Nucleus accumbens (tissue), 56 donors: ENCODE measurements around the gene SH3BP4.

Experiments used
- DNase-seq, 56 donors: peaks; one replicate each; lab custom pipeline; 2025; lab: John Stamatoyannopoulos, UW

Gene SH3BP4

DNA sequence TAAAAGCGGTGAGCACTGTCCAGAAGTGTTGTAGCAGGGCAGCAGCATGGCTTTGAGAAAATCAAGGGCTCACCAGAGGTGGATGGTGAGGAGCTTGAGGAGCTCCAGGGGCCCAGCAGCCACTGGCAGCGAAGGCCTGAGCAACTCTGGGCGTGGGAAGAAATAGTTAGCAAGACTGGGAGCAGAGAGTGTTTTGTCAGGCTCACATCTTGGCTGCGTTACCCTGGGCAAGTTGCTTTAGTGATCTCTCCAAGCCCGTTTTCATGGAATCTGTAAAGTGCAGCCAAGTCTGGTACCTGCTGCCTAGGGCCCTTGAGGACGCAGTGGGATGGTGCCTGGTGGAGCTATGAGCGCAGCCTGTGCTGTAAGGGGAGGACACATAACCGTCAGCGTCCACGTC, 78.3 kb downstream of the SH3BP4 start:
- DNase-seq = no peak

DNA sequence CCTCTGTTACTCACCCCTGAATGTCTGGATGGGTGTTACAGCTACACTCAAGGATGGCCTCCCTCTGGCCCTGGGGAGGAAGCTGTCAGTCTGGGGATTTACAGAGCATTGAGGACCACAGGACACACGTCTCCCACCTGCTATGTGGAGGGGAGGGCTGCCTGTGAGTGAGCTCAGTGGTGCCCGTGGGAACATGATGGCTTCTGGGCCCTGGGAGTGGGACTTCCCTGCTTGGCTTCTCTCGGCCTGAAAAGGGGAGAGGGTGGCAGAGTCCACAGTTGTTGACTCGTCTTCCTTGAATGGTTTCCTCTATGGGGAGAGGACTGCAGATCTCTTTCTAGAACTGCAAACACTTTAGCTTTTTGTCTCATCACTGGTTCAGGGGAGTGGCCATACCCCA, 79.1 kb downstream of the SH3BP4 start:
- DNase-seq = no peak

DNA sequence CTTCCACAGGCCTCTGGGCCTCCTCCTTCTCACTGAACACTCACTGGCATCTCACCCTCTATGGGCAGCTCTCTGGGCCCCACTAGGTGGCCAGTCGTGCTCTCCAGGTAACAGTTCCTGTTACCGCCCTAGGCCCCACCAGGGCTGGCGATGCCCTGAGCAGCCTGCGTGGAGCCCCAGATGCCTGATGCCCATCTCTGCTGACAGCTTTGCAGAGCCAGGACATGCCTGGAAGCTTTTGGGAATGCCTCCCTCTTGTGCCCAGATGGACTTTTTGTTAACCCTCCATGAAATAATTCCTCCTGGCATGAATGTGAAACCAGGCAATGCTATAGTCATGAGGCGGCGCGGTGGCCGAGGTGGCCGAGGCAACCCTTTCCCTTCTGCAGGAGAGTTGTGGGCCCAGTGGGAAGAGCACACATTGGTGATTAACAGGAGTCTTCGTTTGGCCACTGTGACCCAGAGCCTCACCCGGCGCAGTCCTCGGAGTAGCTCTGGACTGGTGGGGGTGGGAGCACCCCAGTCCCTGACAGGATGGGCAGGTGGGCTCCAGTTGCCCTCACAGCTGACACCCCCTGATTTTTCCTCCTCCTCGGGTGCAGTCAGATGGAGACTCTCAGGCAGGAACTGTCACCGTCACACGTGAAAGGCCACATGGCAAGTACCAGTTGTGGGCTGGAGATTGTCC, 80.0 kb downstream of the SH3BP4 start:
- no peak for DNase-seq

DNA sequence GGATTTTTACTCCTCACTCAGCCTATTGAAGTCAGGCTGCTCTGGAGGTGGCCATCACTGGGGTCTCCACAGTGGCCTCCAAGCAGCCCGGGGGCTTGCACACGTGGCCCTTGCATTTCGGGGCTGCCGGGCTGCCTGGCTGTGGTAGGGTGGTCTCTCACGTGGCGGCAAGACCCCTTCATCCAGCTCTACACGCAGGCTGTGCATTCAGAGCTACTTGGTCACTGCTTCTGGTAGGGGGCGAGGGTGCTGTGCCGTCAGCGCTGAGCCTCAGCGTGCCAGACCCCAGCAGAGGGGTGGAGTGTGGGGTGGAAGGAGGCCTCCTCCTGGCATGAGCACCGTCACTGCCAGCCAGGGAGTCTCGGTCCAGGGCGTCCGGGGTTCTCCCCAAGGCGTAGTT, 80.6 kb downstream of the SH3BP4 start:
- DNase-seq = no peak

DNA sequence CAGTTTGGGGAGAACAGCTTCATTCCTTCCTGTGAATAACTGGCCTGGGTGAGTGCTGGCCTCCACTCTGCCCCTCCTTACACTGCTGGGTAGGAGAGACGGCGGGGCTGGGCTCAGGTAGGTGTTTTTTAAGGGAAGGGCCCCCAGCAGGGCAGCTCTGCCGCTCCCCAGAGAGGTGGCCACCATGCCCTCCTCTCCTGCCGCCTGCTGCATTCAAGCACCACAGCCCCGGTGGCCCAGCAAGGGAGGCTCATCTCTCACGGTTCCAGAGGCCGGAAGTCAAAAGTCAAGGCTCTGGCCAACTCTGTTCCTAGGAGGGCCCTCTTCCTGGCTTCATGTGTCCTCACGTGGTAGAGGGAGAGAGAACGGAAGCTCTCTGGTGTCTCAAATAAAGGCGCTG, 81.1 kb downstream of the SH3BP4 start:
- DNase-seq = no peak

DNA sequence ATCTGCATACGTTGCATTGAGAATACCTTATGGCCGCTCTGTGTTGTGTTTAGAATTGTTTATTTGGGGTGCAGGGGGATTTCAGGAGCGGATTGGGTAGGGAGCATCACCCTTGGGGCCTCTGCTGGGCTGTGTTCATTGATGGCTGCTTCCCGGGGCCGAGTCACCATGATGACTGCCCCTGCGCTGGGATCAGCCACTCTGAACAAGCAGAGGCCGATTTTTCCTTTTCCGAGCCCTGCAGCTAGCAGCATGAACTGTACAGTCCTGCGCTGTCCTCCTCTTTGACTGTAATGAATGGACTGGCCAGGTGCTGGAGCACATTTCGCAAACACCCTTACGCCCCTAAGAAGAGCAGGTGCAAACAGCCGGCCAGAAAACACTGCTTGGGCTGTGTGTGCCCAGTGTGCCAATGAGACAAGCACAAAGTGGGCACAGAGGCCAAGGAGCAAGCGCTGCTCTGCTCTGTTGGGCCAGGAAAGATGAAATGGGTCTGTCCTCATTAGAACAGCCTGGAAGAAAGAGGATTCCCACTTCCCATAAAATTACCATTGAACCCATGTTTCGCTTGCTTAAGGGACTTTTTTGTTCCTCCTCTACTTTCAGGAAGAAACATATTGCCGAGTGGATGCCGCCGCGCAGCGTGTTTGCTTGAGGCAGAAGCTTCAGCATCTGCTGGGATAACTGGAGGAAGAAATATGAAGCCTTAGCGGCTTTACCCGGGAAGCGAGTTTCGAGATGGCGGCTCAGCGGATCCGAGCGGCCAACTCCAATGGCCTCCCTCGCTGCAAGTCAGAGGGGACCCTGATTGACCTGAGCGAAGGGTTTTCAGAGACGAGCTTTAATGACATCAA, 82.7 kb downstream of the SH3BP4 start:
- peak in 4 of 56 donors; percentile 14 to 22 (median 18) for DNase-seq

DNA sequence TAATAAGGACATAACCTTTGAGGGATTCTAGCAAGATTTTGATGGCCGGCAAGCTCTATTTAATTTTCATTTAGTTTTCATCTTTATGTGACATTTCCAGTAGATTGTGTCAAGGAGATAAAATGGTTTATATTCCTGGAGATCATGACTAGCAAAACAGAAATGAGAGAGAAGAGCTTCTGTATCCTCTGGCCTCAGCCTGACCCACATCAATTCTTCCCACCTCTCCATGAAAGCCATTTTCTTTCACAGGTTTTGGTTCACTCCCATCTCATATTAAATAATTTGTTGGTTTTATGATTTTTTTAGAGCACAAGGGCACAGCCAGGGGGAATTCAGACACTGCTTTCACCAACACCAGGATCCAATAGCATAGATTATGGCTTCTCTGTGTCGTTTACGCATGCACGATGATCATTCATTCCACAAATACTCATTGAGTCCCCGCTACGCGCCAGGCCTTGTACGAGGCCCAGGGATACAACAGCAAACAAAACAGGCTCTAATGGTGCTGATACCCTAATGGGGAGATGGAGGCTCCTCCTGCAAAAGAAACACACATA, 85.9 kb downstream of the SH3BP4 start:
- DNase-seq = no peak

DNA sequence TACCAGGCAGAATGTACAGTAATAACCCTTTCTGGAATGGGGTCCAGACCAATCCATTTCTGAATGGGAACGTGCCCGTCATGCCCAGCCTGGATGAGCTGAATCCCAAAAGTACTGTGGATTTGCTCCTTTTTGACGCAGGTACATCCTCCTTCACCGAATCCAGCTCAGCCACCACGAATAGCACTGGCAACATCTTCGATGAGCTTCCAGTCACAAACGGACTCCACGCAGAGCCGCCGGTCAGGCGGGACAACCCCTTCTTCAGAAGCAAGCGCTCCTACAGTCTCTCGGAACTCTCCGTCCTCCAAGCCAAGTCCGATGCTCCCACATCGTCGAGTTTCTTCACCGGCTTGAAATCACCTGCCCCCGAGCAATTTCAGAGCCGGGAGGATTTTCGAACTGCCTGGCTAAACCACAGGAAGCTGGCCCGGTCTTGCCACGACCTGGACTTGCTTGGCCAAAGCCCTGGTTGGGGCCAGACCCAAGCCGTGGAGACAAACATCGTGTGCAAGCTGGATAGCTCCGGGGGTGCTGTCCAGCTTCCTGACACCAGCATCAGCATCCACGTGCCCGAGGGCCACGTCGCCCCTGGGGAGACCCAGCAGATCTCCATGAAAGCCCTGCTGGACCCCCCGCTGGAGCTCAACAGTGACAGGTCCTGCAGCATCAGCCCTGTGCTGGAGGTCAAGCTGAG, 89.6 kb downstream of the SH3BP4 start:
- DNase-seq = no peak

DNA sequence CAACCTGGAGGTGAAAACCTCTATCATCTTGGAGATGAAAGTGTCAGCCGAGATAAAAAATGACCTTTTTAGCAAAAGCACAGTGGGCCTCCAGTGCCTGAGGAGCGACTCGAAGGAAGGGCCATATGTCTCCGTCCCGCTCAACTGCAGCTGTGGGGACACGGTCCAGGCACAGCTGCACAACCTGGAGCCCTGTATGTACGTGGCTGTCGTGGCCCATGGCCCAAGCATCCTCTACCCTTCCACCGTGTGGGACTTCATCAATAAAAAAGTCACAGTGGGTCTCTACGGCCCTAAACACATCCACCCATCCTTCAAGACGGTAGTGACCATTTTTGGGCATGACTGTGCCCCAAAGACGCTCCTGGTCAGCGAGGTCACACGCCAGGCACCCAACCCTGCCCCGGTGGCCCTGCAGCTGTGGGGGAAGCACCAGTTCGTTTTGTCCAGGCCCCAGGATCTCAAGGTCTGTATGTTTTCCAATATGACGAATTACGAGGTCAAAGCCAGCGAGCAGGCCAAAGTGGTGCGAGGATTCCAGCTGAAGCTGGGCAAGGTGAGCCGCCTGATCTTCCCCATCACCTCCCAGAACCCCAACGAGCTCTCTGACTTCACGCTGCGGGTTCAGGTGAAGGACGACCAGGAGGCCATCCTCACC, 90.2 kb downstream of the SH3BP4 start:
- DNase-seq = no peak

DNA sequence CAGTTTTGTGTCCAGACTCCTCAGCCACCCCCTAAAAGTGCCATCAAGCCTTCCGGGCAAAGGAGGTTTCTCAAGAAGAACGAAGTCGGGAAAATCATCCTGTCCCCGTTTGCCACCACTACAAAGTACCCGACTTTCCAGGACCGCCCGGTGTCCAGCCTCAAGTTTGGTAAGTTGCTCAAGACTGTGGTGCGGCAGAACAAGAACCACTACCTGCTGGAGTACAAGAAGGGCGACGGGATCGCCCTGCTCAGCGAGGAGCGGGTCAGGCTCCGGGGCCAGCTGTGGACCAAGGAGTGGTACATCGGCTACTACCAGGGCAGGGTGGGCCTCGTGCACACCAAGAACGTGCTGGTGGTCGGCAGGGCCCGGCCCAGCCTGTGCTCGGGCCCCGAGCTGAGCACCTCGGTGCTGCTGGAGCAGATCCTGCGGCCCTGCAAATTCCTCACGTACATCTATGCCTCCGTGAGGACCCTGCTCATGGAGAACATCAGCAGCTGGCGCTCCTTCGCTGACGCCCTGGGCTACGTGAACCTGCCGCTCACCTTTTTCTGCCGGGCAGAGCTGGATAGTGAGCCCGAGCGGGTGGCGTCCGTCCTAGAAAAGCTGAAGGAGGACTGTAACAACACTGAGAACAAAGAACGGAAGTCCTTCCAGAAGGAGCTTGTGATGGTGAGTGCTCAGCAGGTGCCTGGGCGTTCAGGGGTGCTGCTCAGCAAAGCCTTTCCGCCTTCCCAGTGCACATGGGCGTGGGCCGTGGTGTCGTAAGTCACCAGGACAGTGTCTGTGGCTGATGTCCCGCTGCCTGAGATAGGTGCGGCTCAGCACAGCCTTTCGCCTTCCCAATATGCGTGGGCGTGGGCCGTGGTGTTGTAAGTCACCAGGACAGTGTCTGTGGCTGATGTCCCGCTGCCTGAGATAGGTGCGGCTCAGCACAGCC, 91.0 kb downstream of the SH3BP4 start:
- no peak for DNase-seq

DNA sequence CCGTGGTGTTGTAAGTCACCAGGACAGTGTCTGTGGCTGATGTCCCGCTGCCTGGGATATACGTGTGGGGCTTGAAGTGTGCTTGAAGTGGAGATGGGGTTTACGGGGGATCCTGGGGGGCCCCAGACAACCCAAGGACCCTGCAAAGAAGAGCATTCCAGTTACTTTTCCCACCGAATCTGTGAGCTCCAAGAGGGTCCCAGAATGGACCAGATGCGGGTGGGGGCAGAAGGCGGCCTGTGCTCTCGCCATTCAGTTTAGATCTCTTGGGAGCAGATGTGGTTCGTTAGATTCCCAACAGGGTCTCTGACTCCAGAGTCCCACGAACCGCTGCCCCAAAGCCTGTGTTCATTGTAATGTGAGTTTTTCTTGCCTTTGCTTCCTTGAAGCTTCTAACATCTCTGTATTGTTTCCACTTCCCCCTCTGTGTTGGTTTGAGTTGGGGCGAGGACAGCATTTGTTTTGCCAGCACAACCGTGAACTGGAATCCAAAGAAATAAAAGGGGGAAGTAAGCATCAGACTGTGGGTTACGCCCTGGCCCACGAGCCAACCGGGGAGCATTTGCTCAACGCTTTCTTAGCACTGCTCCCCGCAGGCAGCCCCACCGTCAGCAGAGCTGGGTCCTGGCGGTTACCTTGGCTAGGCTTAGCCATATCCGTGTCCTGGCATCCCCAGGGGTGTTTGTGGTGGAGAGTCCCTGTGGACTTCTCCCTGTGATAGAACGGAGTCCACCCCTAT, 92.1 kb downstream of the SH3BP4 start:
- DNase-seq = peak in 1 of 56 donors; percentile 23

DNA sequence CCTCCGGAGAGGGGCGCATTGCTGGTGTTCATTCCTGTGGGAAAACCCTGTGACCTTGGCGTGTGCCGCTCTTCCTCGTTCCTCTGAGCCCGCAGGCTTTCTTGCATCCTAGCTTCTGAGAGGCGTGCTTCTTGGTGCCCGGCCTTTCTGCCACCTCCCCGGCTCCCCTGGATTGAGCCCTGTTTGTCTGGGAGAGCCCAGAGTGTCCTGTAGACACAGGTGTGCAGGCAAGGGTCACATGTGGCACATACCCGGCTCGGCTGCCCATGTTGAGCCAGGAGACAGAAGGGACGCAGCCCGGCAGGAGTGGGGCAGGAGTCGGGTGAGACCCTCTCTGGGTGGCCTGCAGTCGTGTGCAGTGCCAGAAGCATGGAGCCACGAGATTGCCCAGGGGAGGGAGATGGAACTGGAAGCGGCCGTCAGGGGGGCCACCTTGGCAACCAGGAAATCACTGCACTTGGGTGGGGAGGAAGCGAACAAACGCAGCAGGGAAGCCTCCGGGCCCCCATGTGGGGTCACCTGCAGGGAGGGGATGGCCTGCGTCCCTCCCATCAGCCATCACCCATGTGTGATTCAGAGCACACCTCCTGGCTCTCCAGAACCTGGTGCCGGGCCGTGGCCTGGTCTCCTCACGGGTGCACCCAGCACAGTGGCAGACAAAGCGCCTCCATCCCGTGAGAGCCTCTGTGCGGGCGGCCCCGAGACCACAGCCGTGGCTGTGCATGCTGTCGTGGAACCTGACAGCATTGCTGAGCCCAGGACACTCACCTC, 92.9 kb downstream of the SH3BP4 start:
- no peak for DNase-seq

DNA sequence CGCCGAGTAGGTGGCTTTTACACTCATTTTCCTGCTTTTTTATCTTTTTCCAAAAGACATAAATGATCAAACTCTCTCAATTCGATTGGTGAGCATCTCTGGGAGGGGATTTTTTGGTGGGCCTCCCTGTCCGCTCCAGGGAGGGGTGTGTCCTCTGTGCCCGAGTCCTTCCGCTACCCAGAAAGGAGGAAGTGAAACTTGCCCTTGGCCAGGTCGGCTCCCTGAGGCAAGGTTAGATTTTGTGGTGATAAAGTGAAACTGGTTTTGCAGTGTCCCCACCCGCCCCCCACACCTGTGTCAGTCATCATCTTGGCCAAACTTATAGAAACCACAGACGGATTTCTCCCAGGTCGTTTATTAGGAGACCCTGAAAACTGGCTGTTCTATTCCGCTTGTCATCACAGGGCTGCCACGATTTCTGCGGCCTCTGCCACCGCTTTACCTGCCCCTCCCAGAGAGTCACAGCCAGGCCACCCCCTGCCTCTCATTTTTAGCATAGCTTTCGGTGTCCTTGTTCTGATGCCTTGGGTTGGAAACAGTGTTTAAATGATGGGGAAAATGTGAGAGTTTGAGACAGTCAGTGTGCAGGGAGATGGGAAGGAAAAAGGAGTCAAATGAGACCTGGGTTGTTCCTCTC, 93.6 kb downstream of the SH3BP4 start:
- DNase-seq = no peak

DNA sequence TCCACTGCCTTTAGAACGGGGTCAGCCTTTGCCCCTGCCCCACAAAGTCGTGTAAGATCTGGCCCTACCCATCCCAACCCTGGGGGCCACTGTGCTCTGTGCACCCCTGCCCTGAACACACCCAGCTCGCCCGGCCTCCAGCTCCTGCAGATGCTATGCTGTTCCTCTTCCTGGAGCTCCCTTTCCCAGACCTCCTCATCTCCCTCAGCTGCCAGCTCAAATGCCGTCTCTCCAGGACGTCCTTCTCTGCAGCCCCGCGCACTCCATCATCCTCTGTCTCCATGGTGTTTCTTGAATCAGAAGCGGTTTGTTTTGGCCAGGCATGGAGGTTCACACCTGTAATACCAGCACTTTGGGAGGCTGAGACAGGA, 94.1 kb downstream of the SH3BP4 start:
- no peak for DNase-seq

DNA sequence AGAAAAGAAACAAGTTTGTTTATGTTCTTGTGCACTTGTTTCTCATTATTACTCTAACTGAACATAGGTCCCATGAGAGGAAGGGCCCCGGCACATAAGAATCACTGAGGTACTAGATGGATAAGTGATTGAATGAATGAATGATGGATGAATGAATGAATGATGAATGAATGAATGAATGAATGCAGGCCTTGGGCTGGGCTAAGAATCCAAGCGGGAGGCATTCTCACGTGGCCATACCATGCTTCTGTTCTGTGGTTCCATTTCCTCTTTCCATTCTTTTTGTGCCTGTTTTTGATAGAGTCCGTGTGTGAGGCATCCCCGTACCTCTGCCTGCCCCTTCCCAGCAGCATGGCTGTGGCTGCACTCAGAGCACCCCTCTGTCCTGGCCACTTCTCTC, 94.8 kb downstream of the SH3BP4 start:
- no peak for DNase-seq

DNA sequence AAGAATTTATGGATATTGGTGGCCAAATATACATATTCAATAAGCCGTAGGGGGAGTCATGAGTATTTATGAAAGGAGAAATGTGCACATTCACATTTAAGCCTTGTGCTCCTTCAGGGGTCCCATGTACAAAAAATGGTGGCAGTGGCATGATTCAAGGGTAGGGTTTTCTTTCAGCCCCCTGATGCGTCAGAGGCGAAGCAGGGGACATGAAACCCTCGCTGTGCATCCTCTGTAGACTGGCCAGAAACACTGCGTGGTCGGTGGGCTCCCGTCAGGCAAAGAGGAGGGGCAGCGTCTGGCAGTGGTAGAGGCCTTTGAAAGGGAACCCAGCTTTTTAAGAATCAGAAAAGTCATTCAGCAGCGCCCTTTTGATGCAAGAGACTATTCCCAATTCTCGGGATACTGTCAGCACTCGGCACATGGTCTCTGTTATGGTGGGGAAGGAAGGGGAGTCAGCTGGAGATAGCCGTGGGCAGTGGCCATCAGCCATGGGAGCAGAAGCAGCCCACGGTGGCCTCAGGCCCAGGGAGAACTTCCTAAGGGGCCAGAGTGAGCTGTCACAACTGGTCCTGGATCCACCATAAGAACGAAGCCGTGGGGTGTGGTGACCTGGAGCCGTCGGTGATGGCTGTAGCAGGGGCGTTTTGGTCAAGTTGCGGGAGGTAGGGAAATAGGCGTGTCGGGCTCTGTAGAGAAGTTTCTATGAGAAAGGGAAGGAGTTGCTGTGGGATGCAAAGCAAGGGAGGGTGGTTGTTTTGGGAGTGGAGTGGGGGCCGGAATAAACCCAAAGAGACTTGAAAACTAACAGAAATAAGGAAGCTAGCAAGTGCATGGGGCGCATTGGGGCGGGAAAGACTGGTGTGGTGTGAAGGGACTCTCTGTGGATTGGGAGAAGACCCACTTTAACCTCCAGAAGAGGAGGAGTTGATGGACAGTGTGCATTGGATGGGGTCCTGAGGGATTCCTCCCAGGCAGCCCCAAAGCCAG, 95.6 kb downstream of the SH3BP4 start:
- DNase-seq = no peak
